GM18519 (cell line): ENCODE data around the gene PHF21B.

ENCODE experiments used
- ATAC-seq: cut with Tn5 transposase; IDR thresholded peaks from one replicate; pipeline ENCODE4 v1.9.1; 2021; ENCODE audit warnings: mild to moderate bottlenecking, moderate library complexity; ENCODE audit not compliant: unreplicated experiment, low FRiP score

Gene PHF21B

GRCh38 chr22:45019861-45020655, 10.3 kb upstream of the PHF21B start:
- ATAC-seq, result no peak

- ATAC-seq, result no peak
Observed at GRCh38 chr22:45014654-45015053, 4.8 kb upstream of the PHF21B start.

GRCh38 chr22:45013138-45013537, 3.3 kb upstream of the PHF21B start:
- no peak for ATAC-seq

GRCh38 chr22:45010532-45010900, 711 bp upstream of the PHF21B start:
- no peak for ATAC-seq

GRCh38 chr22:45008751-45009605, 827 bp downstream of the PHF21B start:
- no peak for ATAC-seq

- ATAC-seq, result no peak
Observed at GRCh38 chr22:45008186-45008681, 1.6 kb downstream of the PHF21B start.

- no peak for ATAC-seq
Observed at GRCh38 chr22:45007391-45008185, 2.2 kb downstream of the PHF21B start.

- no peak for ATAC-seq
Observed at GRCh38 chr22:45006964-45007390, 2.8 kb downstream of the PHF21B start.

GRCh38 chr22:45006111-45006963, 3.5 kb downstream of the PHF21B start:
- no peak for ATAC-seq

GRCh38 chr22:45001653-45002052, 8.2 kb downstream of the PHF21B start:
- ATAC-seq, result no peak

- ATAC-seq, result no peak
Observed at GRCh38 chr22:45000330-45000729, 9.5 kb downstream of the PHF21B start.

- no peak for ATAC-seq
Observed at GRCh38 chr22:44999687-45000086, 10.1 kb downstream of the PHF21B start.

GRCh38 chr22:44999231-44999630, 10.6 kb downstream of the PHF21B start:
- ATAC-seq, result no peak

GRCh38 chr22:44998296-44998695, 11.5 kb downstream of the PHF21B start:
- no peak for ATAC-seq

GRCh38 chr22:44997060-44997459, 12.7 kb downstream of the PHF21B start:
- ATAC-seq, result no peak

- no peak for ATAC-seq
Observed at GRCh38 chr22:44996648-44997047, 13.2 kb downstream of the PHF21B start.

GRCh38 chr22:44996120-44996519, 13.7 kb downstream of the PHF21B start:
- ATAC-seq, result no peak

- no peak for ATAC-seq
Observed at GRCh38 chr22:44995715-44996114, 14.1 kb downstream of the PHF21B start.

- no peak for ATAC-seq
Observed at GRCh38 chr22:44995105-44995514, 14.7 kb downstream of the PHF21B start.
